ENCODE data around the gene KLRB1.
"Not testable (repeated sequence)": the region's sequence is repeated elsewhere in the genome, so short reads cannot be mapped to it uniquely, and the experiment has no call there.

KLRB1 gene

GRCh38 chr12:9604287-9604686 lies 3.4 kb downstream of the KLRB1 start:
- Histone ChIP-seq H3K4me3 (ENCODE audit: low read depth, low read length) (no peak overlapping the region), H3K4me2 (ENCODE audit: low read length) (no peak overlapping the region), H3K36me3 (ENCODE audit: control insufficient read depth, insufficient read depth, low read length) (no peaks in the 10 kb centered on the region), H3K4me1 (no peaks in the 10 kb centered on the region), H3K9ac (no peak overlapping the region), H2AFZ (no peak overlapping the region), H3K9me3 (ENCODE audit: control insufficient read depth, low read length) (no peaks in the 10 kb centered on the region), H3K27me3 (ENCODE audit: control insufficient read depth, insufficient read depth, low read length) (no peaks in the 10 kb centered on the region), H3K79me2 (no peaks in the 10 kb centered on the region), H3K27ac (no peak overlapping the region)
- TF ChIP-seq CTCF (IDR thresholded peaks at IDR 0.05), result no peak

DNA sequence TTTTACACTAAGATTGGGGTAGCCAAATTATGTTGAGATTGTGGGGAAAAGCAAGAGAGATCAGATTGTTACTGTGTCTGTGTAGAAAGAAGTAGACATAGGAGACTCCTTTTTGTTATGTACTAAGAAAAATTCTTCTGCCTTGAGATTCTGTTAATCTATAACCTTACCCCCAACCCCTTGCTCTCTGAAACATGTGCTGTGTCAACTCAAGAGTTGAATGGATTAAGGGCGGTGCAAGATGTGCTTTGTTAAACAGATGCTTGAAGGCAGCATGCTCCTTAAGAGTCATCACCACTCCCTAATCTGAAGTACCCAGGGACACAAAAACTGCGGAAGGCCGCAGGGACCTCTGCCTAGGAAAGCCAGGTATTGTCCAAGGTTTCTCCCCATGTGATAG lies 7.3 kb downstream of the KLRB1 start:
- H3K27ac ChIP-seq; H3K36me3 ChIP-seq (ENCODE audit: control insufficient read depth, insufficient read depth, low read length); H3K9me3 ChIP-seq (ENCODE audit: control insufficient read depth, low read length); H3K9ac ChIP-seq; H3K4me3 ChIP-seq (ENCODE audit: low read depth, low read length); H2AFZ ChIP-seq; H3K4me2 ChIP-seq (ENCODE audit: low read length); H3K27me3 ChIP-seq (ENCODE audit: control insufficient read depth, insufficient read depth, low read length); H3K4me1 ChIP-seq; H3K79me2 ChIP-seq: not testable (repeated sequence)

DNA sequence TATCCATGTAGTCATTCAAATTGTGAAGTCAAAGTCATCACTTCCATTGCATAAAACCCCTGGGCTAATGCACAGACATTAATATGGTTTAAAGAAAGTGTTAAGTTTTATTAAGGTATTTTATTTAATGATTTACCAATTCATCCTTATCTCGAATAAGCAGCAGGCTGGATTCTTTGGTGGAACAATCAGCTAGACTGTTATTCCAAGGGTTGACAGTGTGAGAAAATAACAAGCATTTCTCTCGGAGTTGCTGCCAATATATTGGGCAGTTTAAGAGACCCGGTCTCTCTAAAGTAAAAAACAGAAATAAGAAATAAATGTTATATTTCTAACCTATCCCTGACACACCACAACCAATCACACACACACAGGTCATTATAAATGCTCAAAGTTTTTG lies 9.4 kb downstream of the KLRB1 start:
- Histone ChIP-seq H3K9me3 (ENCODE audit: control insufficient read depth, low read length) (no peaks in the 10 kb centered on the region), H3K27ac (no peak overlapping the region), H3K27me3 (ENCODE audit: control insufficient read depth, insufficient read depth, low read length) (no peaks in the 10 kb centered on the region), H3K4me3 (ENCODE audit: low read depth, low read length) (no peak overlapping the region), H3K36me3 (ENCODE audit: control insufficient read depth, insufficient read depth, low read length) (no peaks in the 10 kb centered on the region), H3K4me2 (ENCODE audit: low read length) (no peak overlapping the region), H3K79me2 (no peaks in the 10 kb centered on the region), H3K4me1 (no peaks in the 10 kb centered on the region), H2AFZ (no peak overlapping the region), H3K9ac (no peak overlapping the region)
- TF ChIP-seq CTCF (IDR thresholded peaks at IDR 0.05), result no peak

DNA sequence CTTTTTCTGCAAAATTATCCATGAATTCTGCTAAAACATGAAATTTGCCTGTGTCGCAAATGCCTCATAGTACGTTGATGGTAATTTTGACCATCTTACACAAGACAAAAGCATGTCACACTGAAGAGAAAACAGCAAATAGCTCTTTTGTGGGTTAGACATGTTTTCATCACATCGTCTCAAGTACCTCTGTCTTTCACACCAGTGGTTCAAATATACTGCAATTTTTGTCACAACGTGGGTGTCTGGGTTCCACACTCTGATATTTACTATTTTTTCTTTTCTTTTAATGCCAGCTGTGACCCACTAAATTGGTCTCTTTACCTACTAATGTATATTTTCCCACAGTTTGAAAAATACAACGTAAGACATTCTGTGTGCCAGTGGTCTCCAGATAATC lies 10.4 kb downstream of the KLRB1 start:
- H3K4me3 ChIP-seq (ENCODE audit: low read depth, low read length), result no peak overlapping the region
- H3K27me3 ChIP-seq (ENCODE audit: control insufficient read depth, insufficient read depth, low read length), result no peaks in the 10 kb centered on the region
- no peak overlapping the region for H3K9ac ChIP-seq
- no peak overlapping the region for H2AFZ ChIP-seq
- no peak overlapping the region for H3K4me2 ChIP-seq (ENCODE audit: low read length)
- no peak overlapping the region for H3K27ac ChIP-seq
- H3K36me3 ChIP-seq (ENCODE audit: control insufficient read depth, insufficient read depth, low read length), result no peaks in the 10 kb centered on the region
- H3K9me3 ChIP-seq (ENCODE audit: control insufficient read depth, low read length), result no peaks in the 10 kb centered on the region
- no peaks in the 10 kb centered on the region for H3K79me2 ChIP-seq
- H3K4me1 ChIP-seq, result no peaks in the 10 kb centered on the region
- no peak for TF ChIP-seq CTCF (IDR thresholded peaks at IDR 0.05)

DNA sequence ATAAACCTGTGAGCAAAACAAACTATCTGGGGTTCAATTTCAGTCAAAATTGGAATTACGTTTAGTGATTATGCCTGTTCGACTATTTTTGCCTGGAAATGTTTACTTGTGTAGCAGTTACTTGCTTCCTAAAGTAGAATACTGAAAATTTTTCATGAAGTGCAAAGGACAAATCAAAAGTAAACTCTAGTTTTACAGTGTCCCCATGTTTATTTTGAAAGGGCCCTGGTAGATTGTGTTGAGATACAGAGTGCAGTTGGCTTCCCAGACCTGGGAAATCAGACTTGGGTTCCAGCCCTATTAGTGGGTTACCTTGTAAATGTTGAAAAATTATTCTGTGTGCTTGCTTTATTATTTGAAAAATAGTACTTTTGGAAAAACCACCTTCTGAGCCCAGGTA lies 17.3 kb downstream of the KLRB1 start:
- Histone ChIP-seq H3K36me3 (ENCODE audit: control insufficient read depth, insufficient read depth, low read length) (no peaks in the 10 kb centered on the region), H3K9me3 (ENCODE audit: control insufficient read depth, low read length) (no peaks in the 10 kb centered on the region), H3K27me3 (ENCODE audit: control insufficient read depth, insufficient read depth, low read length) (no peaks in the 10 kb centered on the region), H3K4me3 (ENCODE audit: low read depth, low read length) (no peak overlapping the region), H2AFZ (no peak overlapping the region), H3K4me2 (ENCODE audit: low read length) (no peak overlapping the region), H3K4me1 (no peaks in the 10 kb centered on the region), H3K9ac (no peak overlapping the region), H3K79me2 (no peaks in the 10 kb centered on the region), H3K27ac (no peak overlapping the region)
- no peak for TF ChIP-seq CTCF (IDR thresholded peaks at IDR 0.05)

Data from parathyroid adenoma (tissue), 2 donors.